ENCODE data around the gene KCNJ12.

DNA sequence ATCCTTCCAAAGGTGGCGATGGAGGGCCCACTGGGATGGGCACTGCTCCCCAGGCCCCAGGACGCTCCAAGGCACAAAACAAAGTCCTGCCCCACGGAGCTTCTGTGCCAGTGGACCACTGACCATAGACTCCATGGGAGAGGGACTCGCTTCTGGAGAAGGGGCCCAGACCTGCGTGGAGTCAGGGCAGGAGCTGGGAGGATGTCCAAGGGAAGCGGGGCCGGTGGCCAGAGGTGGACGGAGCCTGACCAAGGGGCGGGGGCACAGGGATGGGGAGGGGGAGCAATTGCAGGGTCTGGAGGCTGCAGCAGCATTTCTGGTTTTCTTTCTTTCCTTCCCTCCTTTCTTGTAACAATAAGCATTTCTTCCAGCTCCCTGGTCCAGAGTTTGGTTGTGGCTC lies 14.1 kb downstream of the KCNJ12 start:
- TF ChIP-seq, protein P1, sequence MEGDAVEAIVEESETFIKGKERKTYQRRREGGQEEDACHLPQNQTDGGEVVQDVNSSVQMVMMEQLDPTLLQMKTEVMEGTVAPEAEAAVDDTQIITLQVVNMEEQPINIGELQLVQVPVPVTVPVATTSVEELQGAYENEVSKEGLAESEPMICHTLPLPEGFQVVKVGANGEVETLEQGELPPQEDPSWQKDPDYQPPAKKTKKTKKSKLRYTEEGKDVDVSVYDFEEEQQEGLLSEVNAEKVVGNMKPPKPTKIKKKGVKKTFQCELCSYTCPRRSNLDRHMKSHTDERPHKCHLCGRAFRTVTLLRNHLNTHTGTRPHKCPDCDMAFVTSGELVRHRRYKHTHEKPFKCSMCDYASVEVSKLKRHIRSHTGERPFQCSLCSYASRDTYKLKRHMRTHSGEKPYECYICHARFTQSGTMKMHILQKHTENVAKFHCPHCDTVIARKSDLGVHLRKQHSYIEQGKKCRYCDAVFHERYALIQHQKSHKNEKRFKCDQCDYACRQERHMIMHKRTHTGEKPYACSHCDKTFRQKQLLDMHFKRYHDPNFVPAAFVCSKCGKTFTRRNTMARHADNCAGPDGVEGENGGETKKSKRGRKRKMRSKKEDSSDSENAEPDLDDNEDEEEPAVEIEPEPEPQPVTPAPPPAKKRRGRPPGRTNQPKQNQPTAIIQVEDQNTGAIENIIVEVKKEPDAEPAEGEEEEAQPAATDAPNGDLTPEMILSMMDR (IDR thresholded peaks at IDR 0.05) = no peak
- TF ChIP-seq GABPB1 (CRISPR knock-in tag; IDR thresholded peaks at IDR 0.05) = no peak
- no peak for TF ChIP-seq TCF7 (CRISPR knock-in tag; IDR thresholded peaks at IDR 0.05; ENCODE audit: low read depth)
- TF ChIP-seq, protein P2, sequence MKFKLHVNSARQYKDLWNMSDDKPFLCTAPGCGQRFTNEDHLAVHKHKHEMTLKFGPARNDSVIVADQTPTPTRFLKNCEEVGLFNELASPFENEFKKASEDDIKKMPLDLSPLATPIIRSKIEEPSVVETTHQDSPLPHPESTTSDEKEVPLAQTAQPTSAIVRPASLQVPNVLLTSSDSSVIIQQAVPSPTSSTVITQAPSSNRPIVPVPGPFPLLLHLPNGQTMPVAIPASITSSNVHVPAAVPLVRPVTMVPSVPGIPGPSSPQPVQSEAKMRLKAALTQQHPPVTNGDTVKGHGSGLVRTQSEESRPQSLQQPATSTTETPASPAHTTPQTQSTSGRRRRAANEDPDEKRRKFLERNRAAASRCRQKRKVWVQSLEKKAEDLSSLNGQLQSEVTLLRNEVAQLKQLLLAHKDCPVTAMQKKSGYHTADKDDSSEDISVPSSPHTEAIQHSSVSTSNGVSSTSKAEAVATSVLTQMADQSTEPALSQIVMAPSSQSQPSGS (CRISPR knock-in tag; IDR thresholded peaks at IDR 0.05; ENCODE audit: borderline replicate concordance, low read depth) = no peak
- TF ChIP-seq, protein P3, sequence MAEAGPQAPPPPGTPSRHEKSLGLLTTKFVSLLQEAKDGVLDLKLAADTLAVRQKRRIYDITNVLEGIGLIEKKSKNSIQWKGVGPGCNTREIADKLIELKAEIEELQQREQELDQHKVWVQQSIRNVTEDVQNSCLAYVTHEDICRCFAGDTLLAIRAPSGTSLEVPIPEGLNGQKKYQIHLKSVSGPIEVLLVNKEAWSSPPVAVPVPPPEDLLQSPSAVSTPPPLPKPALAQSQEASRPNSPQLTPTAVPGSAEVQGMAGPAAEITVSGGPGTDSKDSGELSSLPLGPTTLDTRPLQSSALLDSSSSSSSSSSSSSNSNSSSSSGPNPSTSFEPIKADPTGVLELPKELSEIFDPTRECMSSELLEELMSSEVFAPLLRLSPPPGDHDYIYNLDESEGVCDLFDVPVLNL (CRISPR knock-in tag; IDR thresholded peaks at IDR 0.05; ENCODE audit: borderline replicate concordance, low read depth) = no peak
- TF ChIP-seq SMAD3 (CRISPR knock-in tag; IDR thresholded peaks at IDR 0.05; ENCODE audit: borderline replicate concordance) = no peak
